Ectodermal cell (in vitro differentiated cells): ENCODE measurements around the gene SEMA5B.

Source experiments
- H3K27ac ChIP-seq: 2 replicates; pipeline ENCODE4 v1.7.0; 2013; ENCODE audit warnings: mild to moderate bottlenecking, low read depth, low read length; ENCODE audit not compliant: insufficient read depth, poor library complexity, severe bottlenecking
- H3K27me3 ChIP-seq: 2 replicates; pipeline ENCODE4 v1.7.0; 2013; ENCODE audit warnings: mild to moderate bottlenecking, low read length; ENCODE audit not compliant: insufficient read depth, control insufficient read depth, poor library complexity, severe bottlenecking
- H3K36me3 ChIP-seq: one replicate; pipeline ENCODE4 v1.7.0; 2013; ENCODE audit warnings: low read length; ENCODE audit not compliant: control insufficient read depth, insufficient read depth
- H3K4me1 ChIP-seq: one replicate; pipeline ENCODE4 v1.7.0; 2013; ENCODE audit warnings: low read length; ENCODE audit not compliant: control insufficient read depth, insufficient read depth
- H3K4me3 ChIP-seq: 2 replicates; pipeline ENCODE4 v1.7.0; 2013; ENCODE audit warnings: low read depth, low read length, control low read depth; ENCODE audit not compliant: insufficient read depth
- H3K9me3 ChIP-seq: 2 replicates; pipeline ENCODE4 v1.7.0; 2013; ENCODE audit warnings: mild to moderate bottlenecking, low read length, moderate library complexity; ENCODE audit not compliant: control insufficient read depth
- WGBS, 2 experiments: methylation state at CpG; one replicate each; pipeline ENCODE4 v1.1.7; 2013; ENCODE audit warnings: missing lambda C conversion rate in 2 of 2; 5-methylcytosine and 5-hydroxymethylcytosine counted together

Gene SEMA5B

DNA sequence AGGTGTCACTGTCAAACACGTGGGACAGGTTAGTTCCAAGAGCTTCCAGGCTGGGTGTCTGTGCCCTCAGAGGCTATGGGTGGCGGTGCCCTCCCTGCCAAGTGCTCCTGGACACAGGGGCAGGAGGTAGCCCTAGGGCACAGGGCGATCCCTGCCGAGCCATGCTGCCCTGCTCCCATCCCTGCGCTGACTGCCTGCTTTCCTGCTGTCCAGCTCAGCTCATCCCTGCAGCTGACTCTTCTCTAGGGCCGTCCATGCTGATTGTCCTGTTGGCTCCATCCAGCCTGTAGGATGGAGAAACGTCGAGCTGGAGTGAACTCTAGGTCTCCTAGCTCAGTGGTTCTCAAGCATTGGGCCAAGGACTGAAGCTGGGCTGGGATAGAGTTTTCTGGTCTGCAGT, 42.9 kb upstream of the SEMA5B start:
- WGBS, 2 experiments = 75 to 78% methylated on average over 8 of the region's 8 CpGs
- Histone ChIP-seq H3K27me3 (peaks cover 30% of the 10 kb centered on the region), H3K4me1 (peaks cover 13% of the 10 kb centered on the region), H3K4me3 (no peak overlapping the region), H3K27ac (no peak overlapping the region), H3K36me3 (no peaks in the 10 kb centered on the region), H3K9me3 (no peaks in the 10 kb centered on the region)

DNA sequence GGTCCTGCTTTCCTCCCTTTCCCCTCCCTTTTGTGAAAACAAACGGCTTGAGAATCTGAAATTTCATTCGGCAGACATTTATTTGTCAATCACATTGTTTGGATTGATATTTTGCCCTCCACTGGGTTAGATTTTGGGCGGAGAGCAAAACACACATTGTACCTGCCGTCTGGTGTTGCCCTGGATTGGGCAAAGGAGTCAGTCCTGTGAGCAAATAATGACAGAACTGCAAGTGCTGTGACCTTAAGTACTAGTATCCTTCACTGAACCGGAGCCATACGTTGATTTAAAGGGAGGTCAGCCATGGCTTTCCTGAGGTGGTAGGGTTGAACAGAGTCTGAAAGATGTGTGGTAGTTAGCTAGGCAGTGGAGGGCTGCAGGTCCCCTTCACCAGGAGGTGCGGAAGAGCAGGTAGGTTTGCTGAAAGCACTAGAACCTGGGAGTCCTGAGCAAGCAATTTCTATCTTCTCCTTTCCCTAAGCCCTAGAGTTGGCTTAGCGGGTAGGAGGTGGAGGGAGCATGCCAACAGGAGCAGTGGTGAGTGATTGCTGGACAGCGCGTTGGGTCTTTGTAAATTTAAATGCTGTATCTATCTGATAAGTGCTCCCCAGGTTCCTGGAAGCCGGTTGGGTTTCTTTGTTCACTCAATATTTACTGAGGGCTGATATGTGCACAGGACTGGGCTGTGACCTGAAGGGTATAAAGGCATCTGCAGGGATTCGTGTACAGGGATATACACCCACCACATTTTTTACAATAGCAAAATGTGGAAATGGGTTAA, 41.2 kb upstream of the SEMA5B start:
- H3K4me1 ChIP-seq = peaks cover 8% of the 10 kb centered on the region
- H3K27ac ChIP-seq = no peak overlapping the region
- H3K36me3 ChIP-seq = no peaks in the 10 kb centered on the region
- peaks cover 30% of the 10 kb centered on the region for H3K27me3 ChIP-seq
- WGBS, 2 experiments = 42 to 47% methylated on average over 11 to 12 of the region's 12 CpGs
- no peak overlapping the region for H3K4me3 ChIP-seq
- H3K9me3 ChIP-seq = no peaks in the 10 kb centered on the region

DNA sequence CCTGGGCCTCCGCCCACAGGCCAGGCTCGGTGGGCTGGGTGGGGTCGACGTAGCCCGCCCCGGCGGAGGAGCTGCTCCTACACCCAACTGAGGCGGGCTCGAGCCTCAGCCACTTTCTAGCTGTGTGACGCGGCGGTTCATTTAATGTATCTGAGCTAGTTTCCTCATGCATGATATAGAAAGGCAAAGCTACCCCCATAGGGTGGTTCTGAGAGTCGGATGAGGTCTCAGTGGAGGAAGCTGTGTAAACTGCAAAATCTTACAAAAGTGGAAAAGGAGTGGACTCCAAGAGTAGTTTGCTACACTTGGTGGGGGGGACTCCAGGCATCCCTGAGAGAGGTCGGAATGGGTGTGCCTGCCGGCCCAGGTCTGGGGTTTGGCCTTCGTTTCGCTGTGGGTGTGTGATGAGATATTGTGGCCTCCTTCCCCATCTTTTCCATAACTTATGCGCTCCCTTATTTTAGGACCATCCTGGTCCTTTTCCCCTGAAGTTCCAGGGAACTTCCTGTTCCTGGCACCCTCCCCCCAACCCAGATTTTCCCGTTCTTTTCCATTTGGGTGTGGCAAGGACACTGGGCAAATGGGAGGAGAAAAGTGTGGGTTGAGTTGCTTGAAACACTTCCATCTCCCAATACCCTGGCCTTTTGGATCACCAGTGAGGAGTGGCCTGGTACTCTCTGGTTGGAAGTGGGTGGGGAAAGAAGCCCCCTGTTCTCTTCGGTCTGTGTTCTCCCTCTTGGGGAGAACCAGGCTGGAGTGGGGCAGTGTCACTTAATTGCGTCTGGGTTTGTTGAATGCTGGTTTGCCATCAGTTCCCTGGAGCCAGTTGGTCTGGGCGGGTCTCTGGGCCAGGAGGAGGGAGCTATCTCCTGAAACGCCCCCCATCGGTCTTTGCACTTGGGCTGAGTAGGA, 40.4 kb upstream of the SEMA5B start:
- Histone ChIP-seq H3K9me3 (no peaks in the 10 kb centered on the region), H3K27ac (no peak overlapping the region)
- WGBS, 2 experiments = 2 to 5% methylated on average over 21 to 23 of the region's 24 CpGs

DNA sequence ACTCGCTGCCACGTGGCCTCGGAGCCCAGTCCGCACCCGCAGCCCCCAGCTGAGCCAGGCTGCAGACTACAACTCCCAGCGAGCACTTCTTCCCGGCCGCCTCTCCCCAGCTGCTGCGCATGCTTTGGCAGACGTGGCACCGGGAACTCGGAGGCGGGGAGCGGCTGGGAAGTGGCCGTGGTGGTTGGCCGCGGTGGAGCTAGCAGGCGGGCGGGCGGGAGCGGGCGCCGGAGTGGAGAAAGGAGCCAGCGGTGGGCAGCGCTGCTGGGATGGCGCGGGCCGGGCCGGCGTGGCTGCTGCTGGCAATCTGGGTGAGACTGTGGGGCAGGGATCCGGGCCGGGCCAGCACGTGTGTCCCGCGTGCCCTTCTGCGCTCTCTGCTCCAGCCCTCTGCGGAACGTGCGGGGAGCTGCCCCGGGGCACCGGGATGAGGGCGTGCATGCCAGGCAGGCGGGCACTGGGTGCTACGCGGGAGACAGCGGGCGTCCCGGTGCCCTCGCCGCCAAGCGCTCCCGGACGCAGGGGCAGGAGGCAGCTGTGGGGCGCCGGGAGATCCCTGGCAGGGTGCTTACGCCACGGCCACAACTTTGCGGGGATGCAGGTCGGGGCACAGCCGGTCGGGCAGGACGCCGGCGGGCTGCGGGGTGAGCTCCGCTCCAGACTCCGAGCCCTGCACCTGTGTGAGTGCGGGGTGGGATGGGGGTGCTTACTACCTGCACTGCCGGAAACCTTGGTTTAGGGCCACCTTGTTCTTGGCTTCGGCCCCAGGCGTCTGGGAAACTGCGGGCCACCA, 39.5 kb upstream of the SEMA5B start, which contains the start of gene PDIA5:
Gene PDIA5 (plus strand): TSS at position 130 of the 793 bp plus-strand sequence. CDS start 140 bp downstream, at position 270.
- Histone ChIP-seq H3K9me3 (no peaks in the 10 kb centered on the region), H3K27ac (no peak within 1 kb of the TSS), H3K4me1 (peaks cover 8% of the 10 kb centered on the region), H3K36me3 (no peaks in the 10 kb centered on the region), H3K4me3 (peak within 1 kb of the TSS; percentile 68), H3K27me3 (peaks cover 30% of the 10 kb centered on the region)
- WGBS, 2 experiments = 0 to 1% methylated on average over 72 of the region's 72 CpGs

More for the DNA sequence above, 40.4 kb upstream of the SEMA5B start:
- Histone ChIP-seq H3K4me1 (peaks cover 8% of the 10 kb centered on the region), H3K36me3 (no peaks in the 10 kb centered on the region), H3K4me3 (peak overlapping the region; percentile 68), H3K27me3 (peaks cover 30% of the 10 kb centered on the region)

DNA sequence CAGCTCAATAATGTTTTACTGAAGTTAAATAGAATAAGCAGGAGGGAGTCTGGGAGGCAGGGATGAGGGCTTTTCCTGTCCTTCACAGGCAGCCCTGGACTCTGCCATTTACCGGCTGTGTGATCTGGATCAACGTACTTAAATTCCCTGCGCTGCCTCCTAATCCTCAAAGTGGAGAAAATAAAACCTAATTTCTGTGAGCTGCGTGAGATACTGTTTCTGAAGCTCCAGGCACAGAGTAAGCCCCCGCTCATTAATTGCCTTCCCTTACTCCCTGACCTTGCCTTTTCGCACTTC, 39.0 kb upstream of the SEMA5B start:
- H3K27ac ChIP-seq = no peak overlapping the region
- H3K27me3 ChIP-seq = peaks cover 30% of the 10 kb centered on the region
- no peaks in the 10 kb centered on the region for H3K36me3 ChIP-seq
- no peaks in the 10 kb centered on the region for H3K9me3 ChIP-seq
- WGBS, 2 experiments = 39 to 44% methylated on average over 6 of the region's 6 CpGs
- peak overlapping the region; percentile 68 for H3K4me3 ChIP-seq
- peaks cover 8% of the 10 kb centered on the region for H3K4me1 ChIP-seq

DNA sequence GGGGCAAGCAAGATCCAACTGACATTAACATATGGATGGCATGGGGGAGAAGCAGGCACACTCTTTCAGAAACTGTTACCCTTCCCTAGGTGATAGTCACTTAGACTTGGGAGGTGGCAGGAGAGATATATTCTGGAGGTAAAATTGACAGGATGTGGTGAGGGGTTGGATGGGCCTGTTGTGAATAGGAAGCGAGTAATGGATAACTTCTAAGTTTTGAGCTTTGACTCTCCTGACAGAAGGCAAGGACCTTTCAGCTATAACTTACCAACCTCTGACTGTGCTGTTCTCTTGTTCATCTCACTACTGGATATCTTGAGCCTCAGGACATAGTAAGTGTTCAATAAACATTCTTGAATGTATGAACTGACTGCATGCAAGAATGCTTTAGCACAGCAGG, 37.4 kb upstream of the SEMA5B start:
- 45 to 59% methylated on average over 1 of the region's 1 CpG for WGBS, 2 experiments
- H3K4me1 ChIP-seq = peaks cover 8% of the 10 kb centered on the region
- no peak overlapping the region for H3K27ac ChIP-seq
- no peaks in the 10 kb centered on the region for H3K36me3 ChIP-seq
- peaks cover 30% of the 10 kb centered on the region for H3K27me3 ChIP-seq
- H3K4me3 ChIP-seq = no peak overlapping the region
- H3K9me3 ChIP-seq = no peaks in the 10 kb centered on the region

DNA sequence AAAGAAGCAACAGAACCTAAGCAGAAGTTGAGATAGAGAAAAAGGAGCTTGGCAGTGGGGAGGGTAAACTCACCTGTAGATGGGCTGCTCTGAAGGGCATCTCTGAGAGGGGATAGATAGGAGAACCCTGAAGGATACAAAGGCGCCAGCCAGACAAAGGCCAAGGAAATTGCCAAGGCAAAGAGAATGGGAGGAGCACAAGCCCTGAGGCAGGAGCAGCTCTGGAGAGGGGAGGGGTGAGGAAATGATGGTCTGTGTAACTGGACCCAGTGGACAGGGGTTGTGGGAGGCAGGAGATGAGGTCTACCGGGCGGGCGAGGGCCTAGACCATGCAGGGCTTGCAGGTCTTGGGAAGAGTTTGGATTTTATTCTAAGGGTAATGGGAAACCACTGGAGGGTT, 36.9 kb upstream of the SEMA5B start:
- peaks cover 30% of the 10 kb centered on the region for H3K27me3 ChIP-seq
- H3K36me3 ChIP-seq = no peaks in the 10 kb centered on the region
- no peak overlapping the region for H3K27ac ChIP-seq
- H3K4me3 ChIP-seq = no peak overlapping the region
- 90 to 92% methylated on average over 4 of the region's 4 CpGs for WGBS, 2 experiments
- H3K4me1 ChIP-seq = peaks cover 8% of the 10 kb centered on the region
- no peaks in the 10 kb centered on the region for H3K9me3 ChIP-seq

DNA sequence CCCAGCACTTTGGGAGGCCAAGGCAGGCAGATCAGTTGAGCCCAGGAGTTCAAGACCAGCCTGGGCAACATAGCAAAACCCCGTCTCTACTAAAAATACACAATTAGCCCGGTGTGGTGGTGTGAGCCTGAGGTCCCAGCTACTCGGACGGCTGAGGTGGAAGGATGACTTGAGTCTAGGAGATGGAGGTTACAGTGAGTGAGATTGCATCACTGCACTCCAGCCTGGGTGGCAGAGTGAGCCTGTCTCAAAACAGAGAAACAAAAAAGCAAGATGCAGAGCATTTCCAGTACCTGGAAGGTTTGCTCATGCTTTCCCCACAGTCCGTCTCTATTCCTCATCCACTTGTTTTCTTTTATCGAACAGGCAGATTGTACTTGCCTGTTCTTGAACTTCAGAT, 35.5 kb upstream of the SEMA5B start:
- Histone ChIP-seq H3K4me1 (peaks cover 7% of the 10 kb centered on the region), H3K27me3 (peaks cover 19% of the 10 kb centered on the region), H3K36me3 (no peaks in the 10 kb centered on the region), H3K9me3 (no peaks in the 10 kb centered on the region), H3K4me3 (no peak overlapping the region), H3K27ac (no peak overlapping the region)
- 91 to 96% methylated on average over 6 of the region's 6 CpGs for WGBS, 2 experiments

DNA sequence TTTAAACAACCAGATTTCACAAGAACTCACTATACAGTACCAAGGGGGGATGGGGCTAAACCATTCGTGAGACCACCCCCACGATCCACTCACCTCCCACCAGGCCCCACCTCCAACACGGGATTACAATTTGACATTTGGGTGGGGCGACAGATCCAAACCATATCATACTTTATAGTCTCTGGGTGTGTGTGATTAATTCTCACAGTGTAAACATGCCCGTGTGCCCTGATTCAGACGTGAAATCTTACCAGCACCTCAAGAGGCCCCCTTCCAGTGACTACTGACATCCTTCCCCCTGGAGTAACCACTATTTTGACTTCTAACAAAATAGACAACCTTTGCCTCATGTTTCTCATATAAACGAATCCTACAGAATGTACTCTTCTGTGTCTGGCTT, 34.3 kb upstream of the SEMA5B start:
- Histone ChIP-seq H3K36me3 (no peaks in the 10 kb centered on the region), H3K27me3 (peaks cover 8% of the 10 kb centered on the region), H3K4me3 (no peak overlapping the region), H3K9me3 (no peaks in the 10 kb centered on the region), H3K4me1 (no peaks in the 10 kb centered on the region), H3K27ac (no peak overlapping the region)
- 89% methylated on average over 6 to 7 of the region's 7 CpGs for WGBS, 2 experiments

DNA sequence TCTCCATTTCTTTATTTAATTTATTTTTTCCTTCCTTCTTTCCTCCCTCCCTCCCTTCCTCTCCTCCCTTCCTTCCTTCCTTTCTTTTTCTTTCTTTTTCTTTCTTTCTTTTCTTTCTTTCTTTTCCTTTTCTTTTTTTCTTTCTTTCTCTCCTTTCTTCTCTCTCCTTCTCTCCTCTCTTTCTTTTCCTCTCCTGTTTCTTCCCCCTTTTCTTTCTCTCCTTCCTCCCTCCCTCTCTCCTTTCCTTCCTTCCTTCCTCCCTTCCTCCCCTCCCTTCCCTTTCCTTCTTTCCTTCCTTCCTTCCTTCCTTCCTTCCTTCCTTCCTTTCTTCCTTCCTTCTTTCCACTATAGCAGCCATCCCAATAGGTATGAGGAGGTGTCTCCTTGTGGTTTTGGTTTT, 32.5 kb upstream of the SEMA5B start:
- Histone ChIP-seq H3K9me3 (no peaks in the 10 kb centered on the region), H3K4me1 (no peaks in the 10 kb centered on the region), H3K27me3 (no peaks in the 10 kb centered on the region), H3K4me3 (no peak overlapping the region), H3K27ac (no peak overlapping the region), H3K36me3 (no peaks in the 10 kb centered on the region)
